Nephron (organoid): ENCODE results near the gene GTSE1.

Experiments
- H3K27ac Mint-ChIP-seq, 3 experiments: 2 replicates each; pipeline ENCODE4 v1.8.0; 2020; ENCODE audit warnings: mixed read lengths in 3 of 3, mild to moderate bottlenecking in 2 of 3, moderate library complexity in 1 of 3
- H3K27me3 Mint-ChIP-seq: 2 replicates; pipeline ENCODE4 v1.8.0; 2021; ENCODE audit warnings: low read depth, mild to moderate bottlenecking, moderate library complexity, mixed read lengths
- H3K36me3 Mint-ChIP-seq: 2 replicates; pipeline ENCODE4 v1.8.0; 2020; ENCODE audit warnings: low read depth, mixed read lengths
- H3K4me1 Mint-ChIP-seq: 2 replicates; pipeline ENCODE4 v1.8.0; 2020; ENCODE audit warnings: mixed read lengths
- H3K4me3 Mint-ChIP-seq, 3 experiments: 2 replicates each; pipeline ENCODE4 v1.8.0; 2020; ENCODE audit warnings: mild to moderate bottlenecking in 3 of 3, mixed read lengths in 3 of 3, moderate library complexity in 2 of 3
- H3K9me3 Mint-ChIP-seq: 2 replicates; pipeline ENCODE4 v1.8.0; 2020; ENCODE audit warnings: mixed read lengths
- TF ChIP-seq, protein P1 (sequence below), 3 experiments: fragments of 200-600 bp; sonication (generic); IDR thresholded peaks; one replicate each; pipeline ENCODE4 v1.5.0; 2021; ENCODE audit warnings: antibody characterized with exemption in 3 of 3; ENCODE audit not compliant: unreplicated experiment in 3 of 3

The GTSE1 gene

DNA sequence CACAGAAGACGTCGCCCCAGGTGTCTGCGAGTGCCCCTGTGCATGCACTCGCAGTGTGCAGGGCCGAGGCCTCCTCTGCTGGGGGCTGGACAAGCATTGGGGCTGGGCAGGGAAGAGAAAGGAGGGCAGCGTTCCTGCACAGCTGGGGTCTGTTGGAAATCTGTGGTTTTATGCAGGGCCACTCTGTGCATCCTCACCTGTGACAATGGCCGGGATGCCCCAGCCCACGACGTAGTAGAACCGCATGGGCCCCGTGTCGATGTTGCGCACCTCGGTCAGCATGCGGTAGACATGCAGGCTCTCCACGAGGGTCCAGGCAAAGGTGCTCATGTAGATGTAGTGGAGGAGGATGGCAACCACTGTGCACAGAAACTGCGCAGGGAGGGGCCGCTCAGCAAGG lies 76.0 kb downstream of the GTSE1 start:
- peaks cover 4% of the 10 kb centered on the region for H3K27me3 Mint-ChIP-seq
- H3K9me3 Mint-ChIP-seq, result peaks cover 9% of the 10 kb centered on the region
- peak overlapping the region in 1 of 3 experiments; percentile 18 for H3K27ac Mint-ChIP-seq
- TF ChIP-seq, protein P1, sequence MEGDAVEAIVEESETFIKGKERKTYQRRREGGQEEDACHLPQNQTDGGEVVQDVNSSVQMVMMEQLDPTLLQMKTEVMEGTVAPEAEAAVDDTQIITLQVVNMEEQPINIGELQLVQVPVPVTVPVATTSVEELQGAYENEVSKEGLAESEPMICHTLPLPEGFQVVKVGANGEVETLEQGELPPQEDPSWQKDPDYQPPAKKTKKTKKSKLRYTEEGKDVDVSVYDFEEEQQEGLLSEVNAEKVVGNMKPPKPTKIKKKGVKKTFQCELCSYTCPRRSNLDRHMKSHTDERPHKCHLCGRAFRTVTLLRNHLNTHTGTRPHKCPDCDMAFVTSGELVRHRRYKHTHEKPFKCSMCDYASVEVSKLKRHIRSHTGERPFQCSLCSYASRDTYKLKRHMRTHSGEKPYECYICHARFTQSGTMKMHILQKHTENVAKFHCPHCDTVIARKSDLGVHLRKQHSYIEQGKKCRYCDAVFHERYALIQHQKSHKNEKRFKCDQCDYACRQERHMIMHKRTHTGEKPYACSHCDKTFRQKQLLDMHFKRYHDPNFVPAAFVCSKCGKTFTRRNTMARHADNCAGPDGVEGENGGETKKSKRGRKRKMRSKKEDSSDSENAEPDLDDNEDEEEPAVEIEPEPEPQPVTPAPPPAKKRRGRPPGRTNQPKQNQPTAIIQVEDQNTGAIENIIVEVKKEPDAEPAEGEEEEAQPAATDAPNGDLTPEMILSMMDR (IDR thresholded peaks at IDR 0.05; ENCODE audit: unreplicated experiment in 3 of 3), result no peak
- peaks cover 28% of the 10 kb centered on the region for H3K36me3 Mint-ChIP-seq
- H3K4me1 Mint-ChIP-seq, result peaks cover 19% of the 10 kb centered on the region
- no peak overlapping the region for H3K4me3 Mint-ChIP-seq

DNA sequence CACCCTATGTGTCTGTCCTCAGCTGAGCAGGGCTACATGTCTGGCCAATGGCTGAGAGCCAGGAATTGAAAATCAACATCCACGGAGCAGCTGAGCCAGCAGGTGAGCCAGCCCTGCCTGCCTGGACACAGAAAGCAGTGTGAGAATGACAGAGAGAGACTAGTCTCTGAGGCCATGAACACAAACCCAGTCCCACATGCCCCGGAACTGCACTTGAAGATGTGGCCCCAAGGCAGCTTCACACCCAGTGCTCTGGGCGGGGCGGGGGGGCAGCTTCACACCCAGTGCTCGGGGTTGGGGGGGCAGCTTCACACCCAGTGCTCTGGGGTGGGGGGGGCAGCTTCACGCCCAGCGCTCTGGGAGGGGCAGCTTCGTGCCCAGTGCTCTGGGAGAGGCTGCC lies 76.5 kb downstream of the GTSE1 start:
- H3K36me3 Mint-ChIP-seq, result peaks cover 28% of the 10 kb centered on the region

GRCh38 chr22:46373921-46374662 lies 77.4 kb downstream of the GTSE1 start:
- Mint-ChIP-seq H3K4me3 (no peak overlapping the region), H3K36me3 (peaks cover 28% of the 10 kb centered on the region), H3K4me1 (peaks cover 30% of the 10 kb centered on the region), H3K27ac (peak overlapping the region in 1 of 3 experiments; percentile 63), H3K27me3 (peaks cover 8% of the 10 kb centered on the region), H3K9me3 (peaks cover 9% of the 10 kb centered on the region)
- TF ChIP-seq, protein P1 (IDR thresholded peaks at IDR 0.05; ENCODE audit: unreplicated experiment in 3 of 3), result no peak

More for the DNA sequence above, 76.5 kb downstream of the GTSE1 start:
- H3K27ac Mint-ChIP-seq, result peak overlapping the region in 1 of 3 experiments; percentile 18
- peaks cover 22% of the 10 kb centered on the region for H3K4me1 Mint-ChIP-seq
- H3K27me3 Mint-ChIP-seq, result peaks cover 4% of the 10 kb centered on the region
- TF ChIP-seq, protein P1 (IDR thresholded peaks at IDR 0.05; ENCODE audit: unreplicated experiment in 3 of 3), result no peak
- peaks cover 9% of the 10 kb centered on the region for H3K9me3 Mint-ChIP-seq
- H3K4me3 Mint-ChIP-seq, result no peak overlapping the region

DNA sequence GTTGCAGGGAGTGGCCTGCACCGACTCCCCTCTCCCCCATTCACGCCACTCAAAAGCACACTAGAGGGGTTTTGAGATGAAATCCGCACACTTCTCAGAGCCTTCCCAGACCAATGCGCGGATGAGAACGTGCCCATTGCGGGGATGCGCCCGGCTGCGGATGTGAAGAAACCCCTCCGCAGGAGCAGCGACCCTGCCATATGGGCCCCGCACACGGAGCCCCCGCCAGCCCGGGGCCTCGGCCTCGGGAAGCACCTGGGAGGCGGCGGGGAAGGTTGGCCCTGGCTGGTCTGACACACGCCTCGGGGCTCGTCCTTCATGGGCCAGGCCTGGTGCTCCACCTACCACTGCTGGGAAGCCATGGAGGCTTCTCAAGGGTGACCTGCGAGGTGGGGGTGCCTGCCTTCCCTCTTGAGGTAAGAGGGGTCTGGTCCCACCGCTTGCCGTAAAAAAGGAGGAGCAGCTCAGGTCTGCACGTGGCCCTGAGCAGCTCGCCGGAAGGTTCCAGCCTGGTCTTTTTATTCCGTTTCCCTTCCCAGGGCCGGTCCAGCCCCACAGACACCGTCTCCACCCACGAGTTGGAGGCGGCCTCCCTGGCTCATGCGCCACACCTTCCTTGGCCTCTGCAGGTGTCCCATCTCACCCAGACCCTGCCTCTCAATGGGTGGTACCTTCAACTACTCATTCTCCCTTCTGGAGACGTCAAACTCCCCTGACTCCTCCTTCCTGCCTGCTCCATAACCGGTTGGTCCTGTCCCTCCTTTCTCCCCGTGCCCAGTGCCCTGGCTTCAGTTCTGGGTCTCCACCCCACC lies 78.2 kb downstream of the GTSE1 start:
- Mint-ChIP-seq H3K9me3 (peaks cover 9% of the 10 kb centered on the region), H3K27ac (peak overlapping the region in 1 of 3 experiments; percentile 41), H3K27me3 (peaks cover 10% of the 10 kb centered on the region), H3K4me3 (no peak overlapping the region), H3K4me1 (peaks cover 35% of the 10 kb centered on the region), H3K36me3 (peaks cover 28% of the 10 kb centered on the region)
- TF ChIP-seq, protein P1 (IDR thresholded peaks at IDR 0.05; ENCODE audit: unreplicated experiment in 3 of 3), result no peak

- peaks cover 28% of the 10 kb centered on the region for H3K36me3 Mint-ChIP-seq
- no peak overlapping the region for H3K27ac Mint-ChIP-seq
- H3K27me3 Mint-ChIP-seq, result peaks cover 11% of the 10 kb centered on the region
- TF ChIP-seq, protein P1 (IDR thresholded peaks at IDR 0.05; ENCODE audit: unreplicated experiment in 3 of 3), result no peak
- peaks cover 40% of the 10 kb centered on the region for H3K4me1 Mint-ChIP-seq
- no peak overlapping the region for H3K4me3 Mint-ChIP-seq
- H3K9me3 Mint-ChIP-seq, result peaks cover 9% of the 10 kb centered on the region
Observed at GRCh38 chr22:46376111-46376510, 79.4 kb downstream of the GTSE1 start.
